IPS-NIHi7 (cell line): ENCODE data around the gene VPS26A.

Experiments
- DNase-seq: peaks from one replicate; pipeline ENCODE4 v3.0.0; 2012; ENCODE audit warnings: mixed read lengths; ENCODE audit errors: extremely low spot score

VPS26A gene

DNA sequence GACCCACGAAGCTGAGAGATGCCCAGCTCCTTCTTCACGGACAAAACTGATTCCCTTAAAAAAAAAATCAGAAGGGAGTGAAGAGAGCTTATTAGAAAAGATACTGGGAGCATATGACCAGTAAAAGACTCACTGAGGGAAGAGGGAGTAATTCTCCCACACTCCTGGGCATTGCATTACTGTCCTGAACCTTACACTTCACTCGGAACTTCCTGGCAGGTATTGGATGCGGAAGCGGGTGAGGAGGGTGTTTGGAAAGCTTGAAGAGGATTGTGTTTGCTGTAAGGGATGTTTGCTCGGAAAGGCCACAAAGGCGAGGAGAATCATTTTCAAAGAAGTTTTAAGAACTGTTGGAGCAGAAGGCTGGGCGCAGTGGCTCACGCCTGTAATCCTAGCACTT is 96.5 kb downstream of the VPS26A start:
- DNase-seq, result no peak
